ENCODE data around the gene TULP4.

DNA sequence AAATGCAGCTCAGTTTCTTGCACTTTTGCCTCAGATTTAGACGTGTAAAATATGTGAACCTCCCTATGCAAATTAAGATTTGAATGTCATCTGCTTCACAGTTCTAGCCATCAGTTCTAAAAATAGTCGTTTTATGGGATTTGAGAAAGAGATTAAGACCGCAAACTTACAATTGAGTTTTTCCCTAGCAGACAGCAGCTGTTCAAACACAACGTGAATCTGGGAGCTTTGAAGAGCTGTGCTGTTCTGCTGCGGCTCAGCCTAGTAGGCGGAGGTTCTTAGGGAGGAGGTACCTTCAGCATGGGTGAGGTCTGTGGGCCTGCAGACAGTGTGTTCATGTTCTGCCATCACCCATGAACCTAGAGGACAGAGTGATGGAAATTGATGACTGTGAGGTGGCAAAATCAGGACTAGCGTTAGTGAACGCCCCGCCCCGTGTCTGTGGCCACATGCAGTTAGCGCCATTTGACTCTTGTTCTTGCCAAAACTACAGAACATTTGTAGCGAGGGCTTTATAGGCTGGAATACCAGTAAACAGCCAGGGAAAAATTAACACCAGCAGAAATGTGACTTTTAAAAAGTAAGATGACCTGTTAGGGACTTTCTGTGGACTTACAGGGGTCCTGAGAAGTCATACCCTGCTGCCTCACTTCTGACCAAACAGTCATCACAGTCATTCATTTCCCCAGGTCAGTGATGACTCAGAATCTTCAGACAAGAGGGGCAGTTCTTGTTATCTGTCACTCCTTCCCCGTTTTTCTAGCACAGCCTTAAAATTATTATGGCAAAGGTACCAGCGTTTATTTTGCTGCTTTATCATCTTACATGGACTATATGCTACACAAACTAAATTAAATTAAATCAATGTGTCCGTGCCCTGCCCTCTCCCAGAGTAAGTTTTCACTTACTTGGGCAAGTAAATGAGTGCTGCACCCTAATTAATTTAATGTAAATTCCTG, 163.4 kb downstream of the TULP4 start:
- TF ChIP-seq, protein P1, sequence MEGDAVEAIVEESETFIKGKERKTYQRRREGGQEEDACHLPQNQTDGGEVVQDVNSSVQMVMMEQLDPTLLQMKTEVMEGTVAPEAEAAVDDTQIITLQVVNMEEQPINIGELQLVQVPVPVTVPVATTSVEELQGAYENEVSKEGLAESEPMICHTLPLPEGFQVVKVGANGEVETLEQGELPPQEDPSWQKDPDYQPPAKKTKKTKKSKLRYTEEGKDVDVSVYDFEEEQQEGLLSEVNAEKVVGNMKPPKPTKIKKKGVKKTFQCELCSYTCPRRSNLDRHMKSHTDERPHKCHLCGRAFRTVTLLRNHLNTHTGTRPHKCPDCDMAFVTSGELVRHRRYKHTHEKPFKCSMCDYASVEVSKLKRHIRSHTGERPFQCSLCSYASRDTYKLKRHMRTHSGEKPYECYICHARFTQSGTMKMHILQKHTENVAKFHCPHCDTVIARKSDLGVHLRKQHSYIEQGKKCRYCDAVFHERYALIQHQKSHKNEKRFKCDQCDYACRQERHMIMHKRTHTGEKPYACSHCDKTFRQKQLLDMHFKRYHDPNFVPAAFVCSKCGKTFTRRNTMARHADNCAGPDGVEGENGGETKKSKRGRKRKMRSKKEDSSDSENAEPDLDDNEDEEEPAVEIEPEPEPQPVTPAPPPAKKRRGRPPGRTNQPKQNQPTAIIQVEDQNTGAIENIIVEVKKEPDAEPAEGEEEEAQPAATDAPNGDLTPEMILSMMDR (conservative IDR thresholded peaks at IDR 0.05; ENCODE audit: low read length), result no peak
- TF ChIP-seq EZH2phosphoT487 (IDR thresholded peaks at IDR 0.05; ENCODE audit: borderline replicate concordance), result no peak

All from Loucy (cell line).